Stimulated activated CD4-positive, alpha-beta T cell treated with anti-CD3 and anti-CD28 coated beads, Interleukin-1b, Interleukin-23, amount 100 ng/mL, for 4 hours (primary cell): Measurements from ENCODE around the gene CDK6.

ENCODE experiments used
- DNase-seq, 2 donors: peaks; one replicate each; pipeline ENCODE4 v3.0.0-alpha.2; 2020; ENCODE audit warnings: low read depth in 2 of 2

CDK6 gene

GRCh38 chr7:92645114-92646061 lies 191.0 kb downstream of the CDK6 start:
- no peak for DNase-seq

- DNase-seq: no peak
Measured at GRCh38 chr7:92644406-92645113, 191.8 kb downstream of the CDK6 start.

GRCh38 chr7:92643821-92644220 lies 192.6 kb downstream of the CDK6 start:
- DNase-seq: no peak

GRCh38 chr7:92641921-92642511 lies 194.4 kb downstream of the CDK6 start:
- DNase-seq: peak in 1 of 2 donors; percentile 21

GRCh38 chr7:92639966-92640365 lies 196.4 kb downstream of the CDK6 start:
- no peak for DNase-seq

- DNase-seq: no peak
Measured at GRCh38 chr7:92639213-92639896, 197.0 kb downstream of the CDK6 start.

GRCh38 chr7:92636018-92636560 lies 200.3 kb downstream of the CDK6 start:
- no peak for DNase-seq

- DNase-seq: no peak
Measured at GRCh38 chr7:92635538-92635937, 200.8 kb downstream of the CDK6 start.

GRCh38 chr7:92634924-92635519 lies 201.4 kb downstream of the CDK6 start:
- no peak for DNase-seq

- DNase-seq: no peak
Measured at GRCh38 chr7:92634205-92634604, 202.2 kb downstream of the CDK6 start.

- no peak for DNase-seq
Measured at GRCh38 chr7:92633211-92633906, 203.0 kb downstream of the CDK6 start.

- DNase-seq: no peak
Measured at GRCh38 chr7:92632791-92633190, 203.6 kb downstream of the CDK6 start.

GRCh38 chr7:92631850-92632487 lies 204.4 kb downstream of the CDK6 start:
- no peak for DNase-seq

GRCh38 chr7:92631067-92631849 lies 205.1 kb downstream of the CDK6 start:
- DNase-seq: no peak

- no peak for DNase-seq
Measured at GRCh38 chr7:92629779-92630178, 206.6 kb downstream of the CDK6 start.

GRCh38 chr7:92627956-92628355 lies 208.4 kb downstream of the CDK6 start:
- no peak for DNase-seq

GRCh38 chr7:92626281-92626809 lies 210.0 kb downstream of the CDK6 start:
- no peak for DNase-seq

- DNase-seq: no peak
Measured at GRCh38 chr7:92625617-92626016, 210.8 kb downstream of the CDK6 start.
